GM19351 (cell line): ENCODE measurements around the gene TTC7B.

ENCODE experiments used
- ATAC-seq: cut with Tn5 transposase; IDR thresholded peaks from one replicate; pipeline ENCODE4 v1.9.1; 2021; ENCODE audit warnings: mild to moderate bottlenecking, moderate library complexity; ENCODE audit not compliant: unreplicated experiment

Gene TTC7B

DNA sequence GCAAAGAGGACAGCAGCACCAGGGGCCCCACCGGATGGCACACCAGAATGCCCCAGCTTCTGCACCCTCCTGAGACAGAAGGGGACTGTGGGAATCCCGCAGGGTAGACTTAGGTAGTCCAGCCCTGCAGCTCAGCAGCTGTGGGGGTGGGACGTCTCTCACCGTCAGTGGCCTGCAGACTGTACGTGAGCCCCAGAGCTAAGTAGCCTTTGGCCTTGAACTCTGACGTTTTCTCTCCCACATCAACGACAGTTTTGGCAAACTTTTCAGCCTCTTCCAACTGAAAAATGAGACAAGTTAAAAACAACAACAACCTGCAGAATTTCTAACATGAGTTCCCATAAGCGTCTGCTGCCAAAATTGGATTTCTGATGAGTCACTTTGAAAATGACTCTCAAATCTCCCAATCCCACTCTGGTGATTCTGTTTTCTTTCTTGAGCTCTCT lies 161.4 kb downstream of the TTC7B start:
- no peak for ATAC-seq

DNA sequence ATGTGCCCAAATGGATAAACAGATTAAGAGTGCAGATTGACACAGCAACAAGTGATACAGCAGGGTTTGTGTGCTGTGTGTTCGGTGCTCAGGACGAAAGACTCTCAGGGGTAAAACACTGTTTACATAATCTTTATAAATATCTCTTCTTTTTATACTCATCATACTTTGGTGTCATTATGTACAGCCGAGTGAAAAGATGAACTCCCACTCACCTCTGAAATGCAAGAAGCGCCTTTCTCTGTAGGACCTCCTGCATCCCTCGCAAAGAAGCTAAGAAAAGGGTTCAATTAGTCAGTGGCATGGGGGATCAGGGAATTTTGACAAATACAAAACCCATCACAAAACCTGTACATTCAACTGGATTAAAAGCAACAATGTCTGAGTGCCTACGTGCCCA lies 163.6 kb downstream of the TTC7B start:
- ATAC-seq = no peak

DNA sequence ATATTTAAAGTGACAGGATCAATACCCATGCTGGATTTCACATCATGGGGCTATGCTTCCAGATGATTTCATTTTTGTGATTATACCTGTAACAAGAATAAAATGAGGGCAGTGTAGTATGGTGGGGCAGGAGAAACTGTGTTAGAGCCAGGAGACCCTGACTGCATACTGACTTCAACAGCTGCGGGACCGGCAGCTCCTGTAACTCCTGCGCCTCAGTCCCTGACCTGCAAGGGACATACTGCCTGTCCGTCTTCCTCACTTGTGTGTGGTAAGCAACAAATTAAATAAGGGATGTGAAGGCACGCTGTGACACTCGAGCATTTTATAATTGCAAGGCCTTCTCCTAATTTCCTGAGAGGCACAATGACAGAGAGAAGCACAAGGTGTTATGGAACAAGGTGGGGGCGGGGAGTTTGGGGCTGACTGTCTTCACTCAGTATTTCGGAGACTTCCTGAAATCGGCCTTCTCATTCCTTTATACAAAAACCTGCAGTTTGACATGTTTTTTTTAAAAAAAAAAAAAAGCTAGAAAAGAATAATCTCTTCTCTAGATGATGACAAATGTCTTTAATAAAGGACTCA lies 164.2 kb downstream of the TTC7B start:
- no peak for ATAC-seq

DNA sequence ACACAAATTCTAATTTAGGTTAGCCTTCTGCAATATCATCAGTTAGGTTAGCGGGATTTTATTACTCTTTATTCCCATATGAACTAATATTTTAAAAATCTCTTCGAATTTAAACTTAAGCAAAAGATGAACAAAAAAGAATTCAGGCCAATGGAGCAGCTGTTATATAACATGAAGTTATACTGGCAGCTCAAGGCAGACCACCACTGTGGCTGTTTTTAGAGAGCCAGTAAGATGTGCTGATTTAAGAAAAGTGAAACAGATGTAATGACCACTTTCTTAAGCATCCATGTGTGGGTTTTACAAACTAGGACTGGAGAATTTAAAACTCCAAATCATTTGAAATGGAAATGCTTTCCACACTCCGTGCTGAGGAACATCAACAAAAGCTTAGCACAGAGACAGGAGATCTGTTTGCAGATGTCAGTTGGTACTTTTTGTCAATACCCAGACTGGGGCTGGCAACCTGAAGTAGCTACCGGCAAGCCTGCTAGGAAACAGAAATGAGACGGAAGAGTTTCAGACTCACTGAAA lies 164.9 kb downstream of the TTC7B start:
- ATAC-seq = no peak

DNA sequence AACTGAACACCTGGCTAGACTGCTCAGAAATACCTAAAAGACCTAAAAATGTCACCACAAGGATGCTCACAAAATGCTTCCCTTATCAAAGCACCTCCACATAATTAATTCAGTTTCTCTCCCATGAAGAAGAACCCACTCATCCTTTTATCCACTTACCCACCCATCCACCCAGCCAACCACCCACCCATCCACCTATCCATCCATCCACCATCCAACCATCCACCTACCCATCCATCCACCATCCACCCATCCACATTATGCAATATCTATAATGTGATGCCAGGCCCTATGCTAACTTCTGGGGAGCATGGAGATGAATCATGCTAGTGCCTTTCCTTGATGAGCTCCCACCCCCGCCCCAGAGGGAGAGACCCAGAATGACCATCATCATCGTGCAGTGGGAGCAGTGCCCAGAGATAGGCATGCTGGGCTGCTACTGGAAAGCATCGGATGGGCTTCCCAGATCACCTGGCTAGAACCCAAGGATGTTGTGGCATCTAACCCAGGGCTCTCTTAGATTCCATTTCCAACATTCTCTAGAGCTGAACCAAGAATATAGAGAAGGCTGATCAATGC lies 166.6 kb downstream of the TTC7B start:
- no peak for ATAC-seq

DNA sequence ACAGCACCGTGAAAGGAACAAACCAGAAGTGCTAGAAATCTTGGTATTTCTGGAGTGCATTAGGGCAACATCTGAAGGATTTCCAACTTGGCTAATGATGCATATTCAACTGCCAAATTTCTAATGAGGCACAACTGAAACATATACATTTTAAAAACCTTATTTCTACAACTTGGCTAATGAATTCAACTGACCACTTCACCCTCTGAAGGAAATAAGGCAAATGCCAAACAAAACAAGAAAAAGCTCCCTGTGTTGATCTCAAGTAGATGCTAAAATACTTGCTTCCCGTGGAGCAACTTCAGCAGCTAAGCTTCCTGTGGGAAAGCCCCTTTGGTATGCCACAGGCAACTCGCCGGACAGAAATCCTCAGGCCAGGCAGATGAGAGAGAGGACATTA lies 167.1 kb downstream of the TTC7B start:
- ATAC-seq = no peak

DNA sequence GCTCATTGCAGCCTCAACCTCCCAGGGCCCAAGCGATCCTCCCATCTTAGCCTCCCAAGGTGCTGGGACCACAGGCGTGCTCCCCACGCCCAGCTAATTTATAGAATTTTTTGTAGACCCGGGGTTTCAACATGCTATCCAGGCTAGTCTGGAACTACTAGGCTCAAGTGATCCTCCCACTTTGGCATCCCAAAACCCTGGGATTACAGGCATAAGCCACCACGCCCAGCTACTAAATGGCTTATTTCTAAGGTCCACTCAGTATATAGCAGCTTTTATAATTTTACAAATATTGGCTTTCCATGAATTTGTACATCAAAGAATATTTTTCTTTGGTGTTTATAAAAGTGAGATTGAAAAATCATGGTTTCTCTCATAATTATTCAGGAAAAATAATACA lies 167.8 kb downstream of the TTC7B start:
- no peak for ATAC-seq

DNA sequence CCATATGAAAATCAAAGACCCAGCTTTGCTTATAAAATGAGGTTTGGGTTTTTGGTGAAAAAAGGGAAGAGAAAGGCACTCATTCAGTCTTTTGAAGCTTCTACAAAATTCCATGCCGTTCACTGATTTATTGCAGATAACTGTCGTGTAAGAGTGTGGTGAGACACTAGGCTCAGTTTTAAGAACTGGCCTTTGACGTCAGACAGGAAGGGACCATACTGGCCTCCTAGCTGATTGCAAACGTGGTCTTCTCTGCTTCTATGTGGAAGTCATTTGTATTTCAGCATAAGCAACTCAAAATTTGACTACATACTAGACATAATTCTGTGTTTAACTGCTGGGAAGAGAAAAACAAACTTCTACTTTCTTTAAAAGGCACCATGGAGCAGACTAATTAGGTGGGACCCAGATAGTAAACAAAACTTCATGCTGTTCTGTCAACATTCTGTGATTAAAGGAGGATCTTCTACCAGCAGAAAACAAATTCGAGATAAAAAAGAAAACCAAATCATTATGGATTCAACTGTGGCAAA lies 168.7 kb downstream of the TTC7B start:
- no peak for ATAC-seq

DNA sequence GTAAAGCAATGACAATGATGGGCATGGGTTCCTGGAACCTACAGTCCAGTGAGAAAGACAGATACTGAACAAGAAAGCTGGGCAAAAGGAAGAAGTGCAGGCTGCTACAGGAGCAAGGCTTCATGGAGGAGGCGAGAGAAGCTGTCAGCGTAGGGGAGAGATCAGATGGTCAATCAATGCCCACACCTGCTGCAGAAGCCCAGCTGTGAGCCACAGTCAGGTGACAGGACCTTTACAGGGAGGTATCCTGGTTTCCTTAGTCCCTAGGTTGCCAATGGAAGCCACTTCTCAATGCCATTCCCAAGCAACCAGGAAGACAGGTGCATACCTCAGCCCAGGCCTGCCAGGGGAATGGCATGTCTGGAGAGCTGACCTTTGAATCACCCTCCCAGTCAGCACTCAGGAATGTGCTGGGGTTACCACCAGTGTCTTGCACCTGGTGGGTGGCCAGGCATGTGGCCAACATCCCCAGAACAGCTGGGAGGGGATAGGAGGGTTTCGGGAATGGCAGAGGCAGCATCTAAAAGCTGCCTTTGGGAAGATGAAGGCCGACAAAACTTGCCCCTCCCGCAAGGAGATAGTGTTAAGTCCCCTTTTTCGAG lies 170.3 kb downstream of the TTC7B start:
- no peak for ATAC-seq

DNA sequence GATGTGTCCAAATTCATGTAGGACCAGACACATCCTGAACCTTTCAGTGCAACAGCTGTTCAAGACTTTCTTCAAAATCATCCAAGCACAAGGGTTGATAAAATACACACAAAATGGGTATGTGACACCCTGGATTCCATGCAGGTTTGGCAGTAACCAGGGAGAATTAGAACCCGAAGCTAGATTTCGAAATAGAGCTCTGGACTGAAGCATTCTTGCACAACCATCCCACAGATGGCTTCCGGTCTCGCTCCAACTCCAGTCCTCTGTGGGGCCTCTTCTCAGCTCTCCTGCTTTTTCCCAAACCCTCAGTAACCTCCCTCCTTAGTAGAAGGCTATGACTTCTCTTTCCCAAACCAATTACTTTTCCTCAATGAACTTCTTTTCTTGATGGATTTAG lies 171.3 kb downstream of the TTC7B start:
- no peak for ATAC-seq

DNA sequence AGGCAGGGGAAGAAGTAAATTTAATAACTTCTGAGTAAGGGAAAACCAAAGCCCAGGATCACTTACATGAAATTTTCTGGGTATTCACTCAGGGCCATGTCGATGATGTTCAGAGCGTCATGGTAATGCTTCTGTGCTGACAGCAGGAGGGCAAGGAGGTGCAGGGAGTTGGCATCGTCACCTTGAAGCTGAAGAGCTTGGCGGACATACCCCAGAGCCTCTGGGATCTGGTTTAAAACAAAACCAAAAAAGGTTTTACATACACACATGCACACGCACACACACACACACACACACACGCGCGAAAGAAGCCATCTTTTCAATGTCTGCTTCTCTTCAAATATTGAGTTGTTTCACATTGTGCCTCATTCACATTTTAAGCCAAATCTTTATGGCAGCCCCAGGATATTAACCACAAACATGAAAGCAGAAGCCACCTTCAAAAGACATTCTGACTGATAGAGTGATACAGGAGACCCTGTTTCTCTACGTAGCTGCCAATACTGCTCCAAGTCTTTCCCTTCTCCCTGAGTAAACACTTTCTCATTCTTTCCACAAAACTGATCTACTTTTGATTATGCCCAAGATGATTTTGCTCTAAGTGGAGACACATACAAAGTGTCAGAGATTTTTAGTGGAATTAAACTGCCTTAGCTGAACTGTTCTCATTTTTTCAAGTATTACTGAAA lies 172.1 kb downstream of the TTC7B start:
- no peak for ATAC-seq

DNA sequence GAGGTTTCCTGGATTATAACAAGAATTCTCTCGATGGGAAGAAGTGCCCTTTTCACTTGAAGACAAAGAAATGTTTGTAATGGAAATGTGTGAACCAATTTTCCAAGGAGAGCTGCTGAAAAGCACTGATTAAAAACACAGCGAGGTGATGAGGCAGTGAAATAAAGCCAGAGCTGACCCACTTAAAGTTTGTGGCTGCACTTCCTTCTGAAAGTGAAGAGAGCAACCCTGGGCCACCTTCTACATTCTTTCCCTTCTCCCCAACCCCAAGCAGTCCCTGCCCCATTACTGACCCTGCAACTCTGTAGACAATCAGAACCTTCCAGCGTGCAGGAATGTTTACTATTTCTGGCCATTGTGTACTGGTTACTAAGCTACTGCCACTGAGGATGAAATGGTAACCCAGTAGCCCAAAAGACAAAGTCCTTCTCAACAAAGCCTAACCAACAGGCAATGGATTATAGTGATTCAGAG lies 173.9 kb downstream of the TTC7B start:
- ATAC-seq = no peak

DNA sequence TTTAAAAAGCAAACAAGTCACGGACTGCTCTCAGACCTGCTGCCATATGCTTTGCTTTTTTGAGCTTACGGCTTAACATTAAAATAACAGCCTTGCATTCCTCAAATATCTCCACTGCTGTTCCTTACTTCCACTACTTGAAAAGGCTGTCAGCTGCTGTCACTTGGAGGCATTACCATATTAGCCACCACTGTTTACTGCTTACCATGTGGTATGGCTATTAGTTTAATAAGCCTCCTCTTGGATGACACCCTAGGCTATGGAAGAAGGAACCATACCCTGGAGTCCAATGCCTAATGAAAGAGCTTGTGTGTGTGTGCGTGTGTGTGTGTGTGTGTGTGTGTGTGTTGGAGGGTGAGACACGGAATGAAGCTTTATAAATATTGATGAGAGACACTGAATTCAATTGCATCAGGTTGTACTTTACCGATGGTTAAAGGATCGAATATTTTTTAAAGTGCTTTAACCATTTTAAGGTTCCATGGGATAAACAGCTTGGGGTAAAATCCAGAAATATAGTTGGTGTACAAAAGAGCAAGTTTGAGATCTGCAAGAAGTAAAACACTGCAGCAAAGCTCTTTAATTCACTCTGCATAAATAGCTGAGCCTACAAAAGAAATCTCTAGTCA lies 174.5 kb downstream of the TTC7B start:
- ATAC-seq = no peak

DNA sequence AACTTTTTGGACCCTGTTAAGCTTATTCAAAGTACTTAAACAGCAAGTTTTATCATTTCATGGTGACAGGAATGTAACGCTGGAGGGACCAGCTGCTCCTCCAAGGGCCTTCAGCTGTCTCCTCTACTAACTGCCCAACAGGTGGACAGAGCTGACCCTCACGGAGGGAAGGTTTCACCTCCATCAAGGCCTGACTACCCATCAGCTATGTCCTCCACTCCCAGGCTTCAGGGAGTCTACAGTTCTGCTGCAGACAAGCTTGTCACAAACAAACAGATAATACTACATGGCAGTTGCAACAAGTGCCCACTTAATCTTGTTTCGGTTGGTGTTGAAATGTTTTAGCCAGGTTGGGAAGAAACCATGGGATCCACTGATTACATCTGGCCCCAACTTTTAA lies 175.1 kb downstream of the TTC7B start:
- ATAC-seq = no peak

DNA sequence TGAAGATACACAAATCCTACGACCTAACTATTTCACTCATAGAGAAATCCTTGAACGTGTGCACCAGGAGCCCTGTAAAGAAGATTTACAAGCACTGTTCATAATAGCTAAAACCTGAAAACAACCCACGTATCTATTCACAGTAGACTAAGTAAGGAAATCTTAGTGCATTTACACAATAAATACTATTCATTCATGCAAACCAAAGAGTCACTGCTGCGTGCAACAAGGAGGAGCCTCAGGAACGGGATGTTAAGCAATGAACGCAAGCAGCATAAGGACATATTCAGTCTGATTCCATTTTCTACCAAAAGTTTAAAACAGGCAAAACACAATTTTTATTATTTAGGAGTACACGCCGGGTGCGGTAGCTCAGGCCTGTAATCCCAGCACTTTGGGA lies 176.6 kb downstream of the TTC7B start:
- ATAC-seq = no peak

DNA sequence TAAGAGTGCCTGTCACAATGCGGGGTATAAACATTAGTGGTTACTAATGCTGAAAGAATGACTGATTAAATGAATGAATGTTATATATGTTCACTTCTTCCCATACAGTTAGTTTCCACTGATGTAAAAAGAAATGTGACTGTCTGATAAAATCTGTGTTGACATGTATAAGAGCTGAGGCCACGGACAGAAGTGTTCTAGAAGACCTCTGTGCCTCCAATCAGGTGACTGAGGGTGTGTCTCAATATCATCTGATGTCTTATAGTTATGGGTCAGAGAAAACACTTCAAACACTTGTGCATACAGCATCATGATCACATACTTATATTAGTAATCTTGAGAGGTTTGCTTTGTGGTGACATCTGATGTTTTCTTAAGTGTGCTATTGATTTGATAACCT lies 183.4 kb downstream of the TTC7B start:
- no peak for ATAC-seq

DNA sequence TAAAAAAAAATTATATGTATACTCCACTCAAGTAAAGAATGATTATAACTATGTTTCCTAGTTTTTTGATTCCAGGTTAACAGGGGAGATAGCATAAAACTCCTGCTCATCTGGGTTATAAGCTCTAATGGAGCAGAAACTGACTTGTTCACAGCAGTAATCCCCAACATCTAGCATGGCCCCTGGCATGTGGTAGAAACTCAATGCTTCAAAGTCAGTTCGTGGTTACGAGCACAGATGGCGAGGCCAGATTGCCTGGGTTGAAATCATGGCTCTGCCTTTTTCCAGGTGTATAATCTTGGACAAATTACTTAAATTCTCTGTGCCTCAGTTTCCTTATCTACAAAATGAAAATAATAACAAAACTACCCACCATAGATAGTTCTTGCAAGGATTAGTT lies 183.8 kb downstream of the TTC7B start:
- no peak for ATAC-seq

DNA sequence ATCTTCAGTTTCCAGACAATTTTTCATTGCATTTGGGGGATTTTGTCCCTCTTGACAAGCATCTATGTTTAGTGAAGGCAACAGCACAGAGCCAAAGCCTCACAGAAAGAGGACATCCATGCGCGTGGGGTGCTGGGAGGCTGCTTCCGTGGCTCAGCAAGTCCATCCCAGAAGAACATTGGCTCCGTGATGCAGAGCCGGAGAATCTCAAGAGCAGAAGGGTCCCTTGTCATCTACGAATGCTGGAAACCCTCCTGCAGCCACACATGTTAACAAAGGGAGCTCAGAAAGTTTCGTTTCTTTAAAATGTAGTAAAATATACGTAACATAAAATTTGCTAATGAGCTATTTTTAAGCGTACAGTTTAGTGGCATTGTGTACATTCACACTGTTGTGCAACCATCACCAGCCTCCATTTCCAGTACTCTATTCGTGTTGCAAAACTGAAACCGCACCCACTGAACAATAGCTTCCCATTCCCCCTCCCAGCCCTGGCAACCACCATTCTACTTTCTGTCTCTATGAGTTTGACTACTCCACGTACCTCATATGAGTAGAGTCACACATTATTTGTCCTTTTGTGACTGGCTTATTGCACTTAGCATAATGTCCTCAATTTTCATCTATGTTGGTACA lies 185.9 kb downstream of the TTC7B start:
- ATAC-seq = no peak

DNA sequence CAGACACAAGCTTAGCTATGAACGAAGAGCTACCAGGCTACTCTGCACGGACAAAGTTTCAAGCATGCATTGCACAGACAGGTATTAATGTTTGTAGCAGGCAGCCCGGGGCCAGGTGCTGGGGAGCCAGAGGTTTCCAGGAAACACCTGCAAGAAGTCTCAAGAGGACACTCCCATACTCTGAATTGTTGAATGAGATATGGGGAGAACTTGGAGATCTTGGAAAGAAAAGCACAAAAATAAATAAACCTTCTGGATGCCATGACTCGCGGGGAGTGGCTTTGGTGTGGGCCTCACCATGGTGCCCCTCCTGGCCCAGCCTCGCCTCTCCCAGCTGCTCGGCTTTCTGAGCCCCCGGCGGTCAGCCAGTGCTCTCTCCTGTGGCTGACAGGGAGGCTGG lies 186.8 kb downstream of the TTC7B start:
- no peak for ATAC-seq

DNA sequence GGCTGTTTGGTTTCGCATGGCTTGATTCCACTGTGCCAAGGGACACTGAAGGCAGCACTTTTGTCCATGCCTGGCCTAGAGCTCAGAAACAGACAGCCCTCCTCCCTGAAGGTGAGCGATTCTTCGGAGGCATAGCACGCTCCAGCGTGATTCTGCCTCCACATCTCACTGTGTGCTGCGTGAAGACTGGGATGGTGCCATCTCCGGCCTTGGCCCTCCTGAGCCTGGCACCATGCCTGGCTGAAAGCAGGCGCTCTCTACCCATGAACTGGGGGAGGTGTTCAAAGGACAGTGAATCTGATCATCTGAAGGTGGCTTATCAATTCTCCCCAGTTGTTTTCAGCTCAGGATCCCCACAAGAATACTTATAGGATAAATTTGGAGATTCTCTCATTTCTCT lies 187.4 kb downstream of the TTC7B start:
- no peak for ATAC-seq

DNA sequence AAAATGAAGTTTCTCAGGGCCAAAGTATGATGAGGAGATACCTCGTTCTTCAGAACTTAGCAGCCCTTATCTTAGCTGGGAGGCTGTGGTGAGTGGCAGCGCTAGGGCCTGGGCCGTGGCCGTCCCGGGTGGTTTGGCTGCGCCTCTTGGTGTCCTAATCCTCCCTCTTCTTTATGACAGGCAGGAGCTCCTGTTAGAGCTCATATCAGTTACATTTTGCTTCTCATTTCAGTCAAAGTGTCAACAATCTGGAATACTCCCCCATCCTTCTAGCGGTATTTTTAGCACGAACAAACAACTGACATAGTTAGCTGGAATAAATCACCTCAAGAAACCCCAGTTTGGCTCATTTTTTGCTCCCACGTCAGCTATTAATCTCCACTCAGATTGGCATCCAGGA lies 188.8 kb downstream of the TTC7B start:
- no peak for ATAC-seq
